Liver (tissue), 9 donors: ENCODE results near the gene RAD1. TPM values are rescaled to one million over a fixed set of nuclear protein-coding genes. Genes with fewer than 3 reads are reported as not detected.

Experiments
- DNase-seq: peaks from one replicate; pipeline ENCODE4 v3.0.0-alpha.2; 2017; ENCODE audit warnings: low spot score
- H3K27ac ChIP-seq, 2 donors: one replicate each; pipeline ENCODE4 v1.7.0; 2013; ENCODE audit warnings: inconsistent platforms in 2 of 2, low read length in 2 of 2, control low read depth in 1 of 2, low read depth in 1 of 2, mild to moderate bottlenecking in 1 of 2
- H3K27me3 ChIP-seq, 4 donors: one replicate each; pipeline versions ENCODE4 v1.6.1 to v1.7.0; 2013; ENCODE audit warnings: low read length in 3 of 4, inconsistent platforms in 1 of 4, mild to moderate bottlenecking in 1 of 4, moderate library complexity in 1 of 4; ENCODE audit not compliant: control insufficient read depth in 4 of 4, insufficient read depth in 4 of 4
- H3K36me3 ChIP-seq, 4 donors: one replicate each; pipeline versions ENCODE4 v1.6.1 to v1.7.0; 2013; ENCODE audit warnings: low read length in 3 of 4, mild to moderate bottlenecking in 3 of 4, low read depth in 1 of 4, moderate library complexity in 1 of 4; ENCODE audit not compliant: control insufficient read depth in 4 of 4, insufficient read depth in 3 of 4
- H3K4me1 ChIP-seq, 4 donors: one replicate each; pipeline versions ENCODE4 v1.6.1 to v1.7.0; 2013; ENCODE audit warnings: low read length in 3 of 4, mild to moderate bottlenecking in 3 of 4, moderate library complexity in 1 of 4; ENCODE audit not compliant: control insufficient read depth in 4 of 4, insufficient read depth in 4 of 4
- H3K4me3 ChIP-seq, 3 donors: one replicate each; pipeline versions ENCODE4 v1.6.1 to v1.7.0; 2013; ENCODE audit warnings: low read length in 3 of 3, control low read depth in 1 of 3, low read depth in 1 of 3, mild to moderate bottlenecking in 1 of 3
- H3K9ac ChIP-seq, 2 donors: one replicate each; pipeline ENCODE4 v1.7.0; 2013; ENCODE audit warnings: low read length in 2 of 2, mild to moderate bottlenecking in 2 of 2, moderate library complexity in 2 of 2, control low read depth in 1 of 2, low read depth in 1 of 2
- H3K9me3 ChIP-seq, 4 donors: one replicate each; pipeline versions ENCODE4 v1.6.1 to v1.7.0; 2013; ENCODE audit warnings: low read length in 3 of 4; ENCODE audit not compliant: control insufficient read depth in 4 of 4
- ATF3 ChIP-seq: IDR thresholded peaks from 2 replicates; pipeline ENCODE4 v1.6.1; 2016; ENCODE audit warnings: antibody characterized with exemption
- CTCF ChIP-seq: fragments of 150-350 bp; IDR thresholded peaks from 2 replicates; pipeline ENCODE4 v1.5.1; 2017; ENCODE audit warnings: improper control_type of control experiment, low read depth, low read length; ENCODE audit not compliant: missing input control
- EGR1 ChIP-seq, 2 donors: IDR thresholded peaks; 2 replicates each; pipeline ENCODE4 v1.6.1; 2016 to 2018; ENCODE audit warnings: antibody characterized with exemption in 2 of 2, low read depth in 2 of 2
- FOXA1 ChIP-seq: IDR thresholded peaks from 2 replicates; pipeline ENCODE4 v1.6.1; 2016; ENCODE audit warnings: antibody characterized with exemption
- FOXA2 ChIP-seq: IDR thresholded peaks from 2 replicates; pipeline ENCODE4 v1.6.1; 2016; ENCODE audit warnings: antibody characterized with exemption
- GABPA ChIP-seq, 2 donors: IDR thresholded peaks in 1 of 2; conservative IDR thresholded peaks in 1 of 2; 2 replicates each; pipeline ENCODE4 v1.6.1; 2016; ENCODE audit warnings: antibody characterized with exemption in 2 of 2, mild to moderate bottlenecking in 1 of 2, moderate library complexity in 1 of 2
- HNF4A ChIP-seq, 2 donors: conservative IDR thresholded peaks; 2 replicates each; pipeline ENCODE4 v1.6.1; 2016; ENCODE audit warnings: antibody characterized with exemption in 2 of 2, mild to moderate bottlenecking in 2 of 2
- HNF4G ChIP-seq: IDR thresholded peaks from 2 replicates; pipeline ENCODE4 v1.6.1; 2016; ENCODE audit warnings: antibody characterized with exemption
- JUND ChIP-seq, 2 donors: IDR thresholded peaks; 2 replicates each; pipeline ENCODE4 v1.6.1; 2016; ENCODE audit warnings: antibody characterized with exemption in 2 of 2
- MAX ChIP-seq: IDR thresholded peaks from 2 replicates; pipeline ENCODE4 v1.6.1; 2016; ENCODE audit warnings: antibody characterized with exemption
- NR2F2 ChIP-seq: IDR thresholded peaks from 2 replicates; pipeline ENCODE4 v1.6.1; 2016; ENCODE audit warnings: antibody characterized with exemption
- RAD21 ChIP-seq, 2 donors: IDR thresholded peaks; 2 replicates each; pipeline ENCODE4 v1.6.1; 2016; ENCODE audit warnings: antibody characterized with exemption in 2 of 2, mild to moderate bottlenecking in 2 of 2
- REST ChIP-seq: IDR thresholded peaks from 2 replicates; pipeline ENCODE4 v1.6.1; 2016; ENCODE audit warnings: antibody characterized with exemption, mild to moderate bottlenecking
- RXRA ChIP-seq, 2 donors: IDR thresholded peaks; 2 replicates each; pipeline ENCODE4 v1.6.1; 2017 to 2018; ENCODE audit warnings: antibody characterized with exemption in 2 of 2, mild to moderate bottlenecking in 1 of 2
- SP1 ChIP-seq: IDR thresholded peaks from 2 replicates; pipeline ENCODE4 v1.6.1; 2018; ENCODE audit warnings: antibody characterized with exemption, mild to moderate bottlenecking
- TAF1 ChIP-seq: conservative IDR thresholded peaks from 2 replicates; pipeline ENCODE4 v1.6.1; 2016; ENCODE audit warnings: antibody characterized with exemption, mild to moderate bottlenecking
- YY1 ChIP-seq: IDR thresholded peaks from 2 replicates; pipeline ENCODE4 v1.6.1; 2016; ENCODE audit warnings: antibody characterized with exemption, mild to moderate bottlenecking
- WGBS: extraction: QIAGEN DNeasy Blood & Tissue Kit; methylation state at CpG from one replicate; pipeline ENCODE4 v1.1.7; 2013; 5-methylcytosine and 5-hydroxymethylcytosine counted together
- polyA plus RNA-seq, 2 donors: library from polyadenylated mRNA; stranded (reverse) in 1 of 2; unstranded in 1 of 2; fragments of 200-250 nt in 1 of 2; fragments of >200 nt in 1 of 2; fragmentation: Nextera tagmentation in 1 of 2; extraction: Ambion mirVana in 1 of 2; gene quantifications; one replicate each; pipeline versions ENCODE4 v1.2.1 to v1.2.3, GENCODE V29; 2013 to 2015
- total RNA-seq, 2 donors: library from RNA; depleted of rRNA; stranded (reverse); fragments of >200 nt; gene quantifications; one replicate each; pipeline ENCODE4 v1.2.3, GENCODE V29; 2014
- TF ChIP-seq, protein P1 (sequence below): IDR thresholded peaks from 2 replicates; pipeline ENCODE4 v1.6.1; 2016; ENCODE audit warnings: antibody characterized with exemption
- donor health status: healthy.
- donor health status: healthy.
- donor health status: healthy.
- donor health status: healthy.
- donor health status: healthy.

RAD1 gene
- total and polyA plus RNA-seq, 4 donors: 7.2 to 17.5 (median 9.2) TPM

DNA sequence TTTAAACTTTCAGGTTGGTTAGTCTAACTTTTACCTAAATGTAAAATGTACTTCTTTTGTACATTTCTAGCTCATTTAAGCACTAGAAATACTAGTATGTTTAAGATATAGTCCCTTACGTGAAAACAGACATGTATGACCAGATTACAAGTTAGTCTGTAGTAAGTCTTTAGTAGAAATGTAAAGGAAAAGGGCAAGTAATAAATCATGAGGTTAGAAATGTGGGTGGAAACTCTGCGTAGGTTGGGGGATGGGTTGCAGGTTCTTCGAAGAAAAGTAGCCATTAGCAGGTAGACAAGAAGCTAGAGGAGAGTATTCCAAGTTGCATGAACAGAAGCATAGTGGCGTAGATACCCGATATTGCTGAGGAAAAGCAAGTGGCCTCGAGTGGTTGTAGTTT, 22.9 kb downstream of the RAD1 start:
- WGBS: 93% methylated on average over 6 of the region's 6 CpGs
- DNase-seq: no peak
- Histone ChIP-seq H3K9me3 (no peaks in the 10 kb centered on the region), H3K4me1 (no peaks in the 10 kb centered on the region), H3K27ac (no peak overlapping the region), H3K36me3 (no peaks in the 10 kb centered on the region), H3K27me3 (no peaks in the 10 kb centered on the region), H3K9ac (no peak overlapping the region), H3K4me3 (no peak overlapping the region)
- TF ChIP-seq RAD21 (IDR thresholded peaks at IDR 0.05): no peak
- TF ChIP-seq RXRA (IDR thresholded peaks at IDR 0.05): no peak
- no peak for TF ChIP-seq MAX
- no peak for TF ChIP-seq HNF4A (conservative IDR thresholded peaks at IDR 0.05)
- no peak for TF ChIP-seq YY1
- TF ChIP-seq FOXA1: no peak
- TF ChIP-seq NR2F2: no peak
- no peak for TF ChIP-seq CTCF
- TF ChIP-seq REST: no peak
- TF ChIP-seq FOXA2: no peak
- TF ChIP-seq JUND (IDR thresholded peaks at IDR 0.05): no peak
- no peak for TF ChIP-seq HNF4G
- TF ChIP-seq TAF1: no peak
- TF ChIP-seq ATF3: no peak
- TF ChIP-seq SP1: no peak
- TF ChIP-seq GABPA (IDR thresholded peaks at IDR 0.05 in 1 of 2, conservative IDR thresholded peaks at IDR 0.05 in 1 of 2): no peak
- TF ChIP-seq, protein P1, sequence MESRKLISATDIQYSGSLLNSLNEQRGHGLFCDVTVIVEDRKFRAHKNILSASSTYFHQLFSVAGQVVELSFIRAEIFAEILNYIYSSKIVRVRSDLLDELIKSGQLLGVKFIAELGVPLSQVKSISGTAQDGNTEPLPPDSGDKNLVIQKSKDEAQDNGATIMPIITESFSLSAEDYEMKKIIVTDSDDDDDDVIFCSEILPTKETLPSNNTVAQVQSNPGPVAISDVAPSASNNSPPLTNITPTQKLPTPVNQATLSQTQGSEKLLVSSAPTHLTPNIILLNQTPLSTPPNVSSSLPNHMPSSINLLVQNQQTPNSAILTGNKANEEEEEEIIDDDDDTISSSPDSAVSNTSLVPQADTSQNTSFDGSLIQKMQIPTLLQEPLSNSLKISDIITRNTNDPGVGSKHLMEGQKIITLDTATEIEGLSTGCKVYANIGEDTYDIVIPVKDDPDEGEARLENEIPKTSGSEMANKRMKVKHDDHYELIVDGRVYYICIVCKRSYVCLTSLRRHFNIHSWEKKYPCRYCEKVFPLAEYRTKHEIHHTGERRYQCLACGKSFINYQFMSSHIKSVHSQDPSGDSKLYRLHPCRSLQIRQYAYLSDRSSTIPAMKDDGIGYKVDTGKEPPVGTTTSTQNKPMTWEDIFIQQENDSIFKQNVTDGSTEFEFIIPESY: no peak
- no peak for TF ChIP-seq EGR1 (IDR thresholded peaks at IDR 0.05; ENCODE audit: low read depth in 2 of 2)

GRCh38 chr5:34891981-34892380, 23.3 kb downstream of the RAD1 start:
- no peaks in the 10 kb centered on the region for H3K36me3 ChIP-seq
- no peaks in the 10 kb centered on the region for H3K4me1 ChIP-seq
- no peak overlapping the region for H3K27ac ChIP-seq
- TF ChIP-seq MAX (no peak), EGR1 (IDR thresholded peaks at IDR 0.05; ENCODE audit: low read depth in 2 of 2) (no peak)
- H3K4me3 ChIP-seq: no peak overlapping the region
- no peaks in the 10 kb centered on the region for H3K27me3 ChIP-seq
- WGBS: 85% methylated on average over 5 of the region's 5 CpGs
- no peak for DNase-seq
- H3K9ac ChIP-seq: no peak overlapping the region
- no peaks in the 10 kb centered on the region for H3K9me3 ChIP-seq
